HG02852 (cell line): ENCODE results near the gene DHX29.

Experiments
- ATAC-seq: cut with Tn5 transposase; IDR thresholded peaks from one replicate; pipeline ENCODE4 v1.9.1; 2021; ENCODE audit warnings: mild to moderate bottlenecking, moderate library complexity; ENCODE audit not compliant: unreplicated experiment

The DHX29 gene

DNA sequence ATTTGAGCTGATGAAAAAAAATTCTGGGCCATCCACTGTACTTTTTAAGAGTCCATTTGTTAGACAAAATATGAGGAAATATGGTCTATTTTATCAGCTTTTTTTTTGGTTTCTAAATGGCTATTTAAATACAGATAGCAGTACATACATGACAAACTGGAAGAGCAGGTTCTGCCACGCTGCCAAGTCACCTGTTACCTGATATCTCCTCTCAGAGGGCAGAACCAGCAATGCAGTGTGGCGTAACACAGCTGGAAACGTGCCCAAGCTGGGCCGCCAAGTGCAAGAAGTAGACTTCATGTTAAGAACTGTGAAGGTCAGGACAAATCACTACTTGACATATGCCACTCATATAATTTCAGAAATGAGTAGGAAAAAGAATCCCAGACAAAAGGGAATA lies 88.5 kb downstream of the DHX29 start:
- no peak for ATAC-seq

DNA sequence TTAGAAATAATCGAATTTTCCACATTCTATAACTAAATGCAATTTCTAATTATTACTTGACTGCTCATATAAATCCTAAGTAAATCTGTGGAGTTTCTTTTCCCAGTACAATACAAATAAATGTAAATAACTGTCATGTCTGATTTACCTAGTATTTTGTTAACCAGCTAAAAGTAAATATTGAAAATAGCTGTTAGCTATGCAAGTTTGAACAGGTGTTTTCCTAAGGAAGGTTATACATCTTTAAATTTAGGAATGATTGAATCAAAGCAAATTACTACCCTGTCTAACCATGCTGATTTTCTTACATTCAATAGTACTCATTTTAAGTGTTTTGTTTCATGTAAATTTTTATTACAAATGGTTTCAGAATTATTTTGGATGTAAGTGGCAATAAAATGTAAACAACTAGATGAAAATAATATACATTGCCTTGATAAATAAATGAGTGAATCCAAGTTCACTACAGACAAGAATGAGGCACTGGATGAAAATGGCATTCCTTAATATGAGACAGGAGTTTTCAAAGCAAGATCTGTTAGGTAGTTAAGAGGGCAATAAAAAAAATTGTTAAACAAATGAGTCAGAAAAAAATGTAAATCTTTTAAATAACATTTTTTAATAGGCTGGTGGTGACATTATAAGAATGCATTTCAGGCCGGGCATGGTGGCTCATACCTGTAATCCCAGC lies 96.2 kb downstream of the DHX29 start:
- no peak for ATAC-seq
